Measurements from ENCODE around the gene GPX3.

The GPX3 gene

DNA sequence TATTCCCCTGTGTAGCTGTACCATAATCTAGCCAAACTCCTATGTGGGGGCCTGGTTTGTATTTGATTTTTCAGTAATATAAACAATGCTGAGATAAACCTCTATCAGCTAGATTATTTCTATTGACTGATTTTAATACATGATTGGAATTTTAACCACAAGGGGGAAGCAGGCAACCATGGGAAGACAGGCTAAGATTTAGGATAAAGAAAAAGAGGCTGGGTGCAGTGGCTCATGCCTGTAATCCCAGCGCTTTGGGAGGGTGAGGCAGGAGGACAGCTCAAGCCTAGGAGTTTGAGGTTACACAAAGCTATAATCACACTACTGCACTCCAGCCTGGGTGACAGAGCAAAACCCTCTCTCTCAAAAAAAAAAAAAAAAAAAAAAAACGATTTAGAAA, 18.1 kb upstream of the GPX3 start:
- Histone ChIP-seq H2AFZ (ENCODE audit: low read length) (no peak overlapping the region), H3K27ac (ENCODE audit: low read length) (no peak overlapping the region), H3K27me3 (replicated peaks; ENCODE audit: insufficient read depth, low read length) (no peaks in the 10 kb centered on the region), H3F3A (ENCODE audit: insufficient read depth, low read length) (no peaks in the 10 kb centered on the region), H3K4me3 (ENCODE audit: low read length) (no peak overlapping the region), H3K9me2 (replicated peaks; ENCODE audit: insufficient read depth, low read length) (no peaks in the 10 kb centered on the region), H3K79me2 (ENCODE audit: low read length) (no peaks in the 10 kb centered on the region), H4K20me1 (ENCODE audit: insufficient read depth, low read length) (no peaks in the 10 kb centered on the region), H3K4me1 (ENCODE audit: low read length) (no peaks in the 10 kb centered on the region), H3K36me3 (replicated peaks; ENCODE audit: insufficient read depth, low read length) (no peaks in the 10 kb centered on the region), H3K4me2 (ENCODE audit: low read depth, low read length) (no peak overlapping the region), H3K9ac (ENCODE audit: low read length) (no peak overlapping the region), H3K9me3 (replicated peaks; ENCODE audit: insufficient read depth, low read length) (no peaks in the 10 kb centered on the region)
- TF ChIP-seq EZH2phosphoT487 (IDR thresholded peaks at IDR 0.05; ENCODE audit: low read length) = no peak
- TF ChIP-seq, protein P1, sequence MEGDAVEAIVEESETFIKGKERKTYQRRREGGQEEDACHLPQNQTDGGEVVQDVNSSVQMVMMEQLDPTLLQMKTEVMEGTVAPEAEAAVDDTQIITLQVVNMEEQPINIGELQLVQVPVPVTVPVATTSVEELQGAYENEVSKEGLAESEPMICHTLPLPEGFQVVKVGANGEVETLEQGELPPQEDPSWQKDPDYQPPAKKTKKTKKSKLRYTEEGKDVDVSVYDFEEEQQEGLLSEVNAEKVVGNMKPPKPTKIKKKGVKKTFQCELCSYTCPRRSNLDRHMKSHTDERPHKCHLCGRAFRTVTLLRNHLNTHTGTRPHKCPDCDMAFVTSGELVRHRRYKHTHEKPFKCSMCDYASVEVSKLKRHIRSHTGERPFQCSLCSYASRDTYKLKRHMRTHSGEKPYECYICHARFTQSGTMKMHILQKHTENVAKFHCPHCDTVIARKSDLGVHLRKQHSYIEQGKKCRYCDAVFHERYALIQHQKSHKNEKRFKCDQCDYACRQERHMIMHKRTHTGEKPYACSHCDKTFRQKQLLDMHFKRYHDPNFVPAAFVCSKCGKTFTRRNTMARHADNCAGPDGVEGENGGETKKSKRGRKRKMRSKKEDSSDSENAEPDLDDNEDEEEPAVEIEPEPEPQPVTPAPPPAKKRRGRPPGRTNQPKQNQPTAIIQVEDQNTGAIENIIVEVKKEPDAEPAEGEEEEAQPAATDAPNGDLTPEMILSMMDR (IDR thresholded peaks at IDR 0.05; ENCODE audit: low read length) = no peak
- TF ChIP-seq EZH2 (optimal IDR thresholded peaks at IDR 0.05; ENCODE audit: low read depth, low read length) = no peak
- DNase-seq = no peak

DNA sequence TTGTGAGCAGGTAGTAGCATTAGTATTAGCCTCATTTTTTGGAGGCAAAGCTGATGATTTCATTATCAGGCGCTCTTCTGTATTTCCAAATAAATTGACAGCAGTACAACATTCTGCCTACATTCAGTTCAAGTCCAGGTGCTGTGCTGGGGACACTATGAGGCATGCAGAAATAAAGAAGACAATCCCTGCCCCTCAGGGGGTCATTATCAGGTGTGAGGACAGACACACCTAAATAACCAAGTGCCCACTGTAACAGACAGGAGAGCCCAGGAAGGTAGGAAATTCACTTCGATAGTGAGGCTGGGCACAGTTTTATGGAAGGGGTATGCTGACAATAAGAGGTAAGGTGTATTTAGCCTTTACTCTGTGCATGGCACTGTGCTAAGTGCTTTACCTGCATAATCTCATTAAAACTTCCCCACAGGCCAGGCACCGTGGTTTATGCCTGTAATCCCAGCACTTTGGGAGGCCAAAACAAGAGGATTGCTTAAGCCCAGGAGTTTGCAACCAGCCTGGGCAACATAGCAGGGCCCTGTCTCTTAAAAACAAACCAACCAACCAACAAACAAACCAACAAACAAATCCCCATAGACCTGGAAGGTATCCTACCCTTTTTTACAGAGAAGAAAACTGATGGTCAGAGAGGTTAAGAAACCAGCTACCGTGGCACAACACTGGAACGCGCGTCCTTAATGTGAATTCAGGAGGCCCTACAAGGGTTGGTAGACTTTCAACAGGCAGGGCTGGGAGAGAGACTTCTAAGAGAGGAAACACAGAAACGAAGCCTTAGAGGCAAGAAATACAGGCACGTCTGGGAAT, 17.5 kb upstream of the GPX3 start:
- Histone ChIP-seq H2AFZ (ENCODE audit: low read length) (no peak overlapping the region), H3K27ac (ENCODE audit: low read length) (no peak overlapping the region), H3K4me2 (ENCODE audit: low read depth, low read length) (no peak overlapping the region), H4K20me1 (ENCODE audit: insufficient read depth, low read length) (no peaks in the 10 kb centered on the region), H3K9ac (ENCODE audit: low read length) (no peak overlapping the region), H3K79me2 (ENCODE audit: low read length) (no peaks in the 10 kb centered on the region), H3K4me1 (ENCODE audit: low read length) (no peaks in the 10 kb centered on the region), H3F3A (ENCODE audit: insufficient read depth, low read length) (no peaks in the 10 kb centered on the region), H3K27me3 (replicated peaks; ENCODE audit: insufficient read depth, low read length) (no peaks in the 10 kb centered on the region), H3K9me3 (replicated peaks; ENCODE audit: insufficient read depth, low read length) (no peaks in the 10 kb centered on the region), H3K9me2 (replicated peaks; ENCODE audit: insufficient read depth, low read length) (no peaks in the 10 kb centered on the region), H3K36me3 (replicated peaks; ENCODE audit: insufficient read depth, low read length) (no peaks in the 10 kb centered on the region), H3K4me3 (ENCODE audit: low read length) (no peak overlapping the region)
- DNase-seq = no peak
- TF ChIP-seq EZH2phosphoT487 (IDR thresholded peaks at IDR 0.05; ENCODE audit: low read length) (no peak), EZH2 (optimal IDR thresholded peaks at IDR 0.05; ENCODE audit: low read depth, low read length) (no peak)
- TF ChIP-seq, protein P1 (IDR thresholded peaks at IDR 0.05; ENCODE audit: low read length) = no peak

DNA sequence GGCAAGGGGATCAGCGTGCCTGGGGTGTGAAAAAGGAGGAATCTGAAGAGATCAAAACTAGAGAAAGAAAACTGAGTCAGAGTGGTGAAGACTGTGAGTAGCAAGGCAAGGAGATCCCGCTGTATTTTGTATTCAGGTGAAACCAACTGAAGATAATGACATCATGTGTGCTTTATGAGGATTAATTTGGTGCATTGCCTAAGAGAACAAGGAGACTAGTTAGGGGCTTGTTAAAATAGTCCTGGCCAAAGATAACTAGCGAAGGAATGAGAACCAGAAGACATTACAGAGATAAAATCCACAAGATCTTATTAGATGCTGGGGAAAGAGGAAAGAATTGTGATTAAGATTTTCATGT, 16.9 kb upstream of the GPX3 start:
- no peaks in the 10 kb centered on the region for H3F3A ChIP-seq (ENCODE audit: insufficient read depth, low read length)
- H3K9me2 ChIP-seq (replicated peaks; ENCODE audit: insufficient read depth, low read length) = no peaks in the 10 kb centered on the region
- H2AFZ ChIP-seq (ENCODE audit: low read length) = no peak overlapping the region
- H3K9ac ChIP-seq (ENCODE audit: low read length) = no peak overlapping the region
- TF ChIP-seq, protein P1 (IDR thresholded peaks at IDR 0.05; ENCODE audit: low read length) = no peak
- TF ChIP-seq EZH2phosphoT487 (IDR thresholded peaks at IDR 0.05; ENCODE audit: low read length) (no peak), EZH2 (optimal IDR thresholded peaks at IDR 0.05; ENCODE audit: low read depth, low read length) (no peak)
- no peaks in the 10 kb centered on the region for H3K27me3 ChIP-seq (replicated peaks; ENCODE audit: insufficient read depth, low read length)
- no peak for DNase-seq
- no peaks in the 10 kb centered on the region for H3K79me2 ChIP-seq (ENCODE audit: low read length)
- H3K27ac ChIP-seq (ENCODE audit: low read length) = no peak overlapping the region
- no peak overlapping the region for H3K4me2 ChIP-seq (ENCODE audit: low read depth, low read length)
- H3K4me1 ChIP-seq (ENCODE audit: low read length) = no peaks in the 10 kb centered on the region
- H3K4me3 ChIP-seq (ENCODE audit: low read length) = no peak overlapping the region
- no peaks in the 10 kb centered on the region for H4K20me1 ChIP-seq (ENCODE audit: insufficient read depth, low read length)
- H3K36me3 ChIP-seq (replicated peaks; ENCODE audit: insufficient read depth, low read length) = no peaks in the 10 kb centered on the region
- H3K9me3 ChIP-seq (replicated peaks; ENCODE audit: insufficient read depth, low read length) = no peaks in the 10 kb centered on the region
